HG03175 (cell line): ENCODE results near the gene NUTM2E.
"Not testable (repeated sequence)": the region's sequence is repeated elsewhere in the genome, so short reads cannot be mapped to it uniquely, and the experiment has no call there.

ENCODE experiments used
- ATAC-seq: cut with Tn5 transposase; IDR thresholded peaks from one replicate; pipeline ENCODE4 v1.9.1; 2021; ENCODE audit warnings: mild to moderate bottlenecking, moderate library complexity; ENCODE audit not compliant: unreplicated experiment

NUTM2E gene

DNA sequence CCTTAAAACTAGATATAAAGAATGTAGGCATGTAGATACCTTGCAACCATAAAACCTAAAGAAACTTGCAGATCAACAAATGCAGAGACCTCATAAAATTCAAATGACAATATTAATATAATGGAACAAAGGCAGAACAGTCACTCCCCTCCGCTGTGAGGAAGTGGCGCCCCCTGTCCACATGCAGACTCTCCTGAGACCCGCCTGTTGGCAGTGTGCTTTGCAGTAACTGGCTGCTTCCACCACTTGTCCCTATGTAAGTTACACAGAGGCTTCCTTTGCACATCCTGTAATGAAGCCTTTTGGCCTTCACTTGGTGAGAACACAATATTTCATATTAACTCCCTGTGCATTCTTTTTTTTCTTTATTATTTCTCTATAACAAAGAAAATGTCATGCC lies 36.3 kb downstream of the NUTM2E start:
- ATAC-seq: not testable (repeated sequence)

DNA sequence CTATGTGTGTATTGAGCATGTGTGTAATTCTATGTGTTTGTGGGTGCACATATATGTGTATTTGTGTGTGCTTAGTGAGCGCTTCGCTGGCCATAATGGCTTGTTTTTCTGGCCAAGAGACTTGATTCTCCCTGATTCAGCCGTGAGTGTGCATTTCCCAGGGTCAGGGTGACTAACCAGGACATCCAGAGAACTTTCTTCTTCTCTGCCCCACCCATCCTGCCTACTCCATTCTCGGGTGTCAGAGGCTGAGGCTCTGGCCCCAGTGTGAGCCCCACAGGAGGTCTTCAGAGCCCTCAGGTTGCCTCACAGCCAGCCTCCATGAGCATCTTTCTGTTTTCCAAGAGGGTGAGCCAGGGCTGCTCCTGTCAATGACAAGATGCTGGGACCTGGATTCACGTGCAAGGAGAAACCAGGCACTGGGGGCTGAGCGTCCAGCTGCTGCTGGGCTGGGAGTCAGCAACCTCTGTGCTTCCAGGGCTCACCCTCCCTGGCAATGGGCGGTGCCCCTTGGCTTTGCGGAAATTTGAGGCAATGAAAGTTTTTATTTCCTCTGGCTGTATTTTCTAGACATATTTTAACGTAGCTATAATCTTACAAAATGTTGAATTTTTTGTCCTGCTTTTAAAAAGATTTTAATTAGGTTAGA lies 40.5 kb downstream of the NUTM2E start:
- not testable (repeated sequence) for ATAC-seq

GRCh38 chr10:79868023-79868422 lies 41.5 kb downstream of the NUTM2E start:
- not testable (repeated sequence) for ATAC-seq

- ATAC-seq: not testable (repeated sequence)
These were observed 43.0 kb downstream of the NUTM2E start for GRCh38 chr10:79869439-79870097.

DNA sequence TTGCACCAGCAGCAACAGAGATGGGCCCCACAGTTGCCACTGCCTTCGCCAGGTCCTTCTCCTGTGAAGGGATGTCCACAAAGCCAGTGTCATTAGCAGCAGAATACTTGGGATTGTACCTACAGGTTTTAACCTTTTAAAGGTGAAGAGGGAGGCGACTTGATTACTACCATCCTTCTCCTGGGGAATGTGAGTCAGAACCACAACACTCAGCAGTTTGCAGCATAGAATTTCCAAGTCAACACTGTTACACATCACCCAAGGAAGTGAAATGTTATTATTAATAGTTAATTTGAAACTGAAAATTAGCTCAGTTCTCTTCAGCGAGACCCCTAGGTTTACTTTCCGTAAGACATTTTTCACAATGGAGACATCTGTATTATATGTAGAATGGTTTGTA lies 45.2 kb downstream of the NUTM2E start:
- not testable (repeated sequence) for ATAC-seq
